Liver (tissue), 9 donors: ENCODE results near the gene CACNB4. TPM values are rescaled to one million over a fixed set of nuclear protein-coding genes. Genes with fewer than 3 reads are reported as not detected.
"Not testable (repeated sequence)": the region's sequence is repeated elsewhere in the genome, so short reads cannot be mapped to it uniquely, and the experiment has no call there.

ENCODE experiments used
- DNase-seq: peaks from one replicate; pipeline ENCODE4 v3.0.0-alpha.2; 2017; ENCODE audit warnings: low spot score
- H3K27ac ChIP-seq, 2 donors: one replicate each; pipeline ENCODE4 v1.7.0; 2013; ENCODE audit warnings: inconsistent platforms in 2 of 2, low read length in 2 of 2, control low read depth in 1 of 2, low read depth in 1 of 2, mild to moderate bottlenecking in 1 of 2
- H3K27me3 ChIP-seq, 4 donors: one replicate each; pipeline versions ENCODE4 v1.6.1 to v1.7.0; 2013; ENCODE audit warnings: low read length in 3 of 4, inconsistent platforms in 1 of 4, mild to moderate bottlenecking in 1 of 4, moderate library complexity in 1 of 4; ENCODE audit not compliant: control insufficient read depth in 4 of 4, insufficient read depth in 4 of 4
- H3K36me3 ChIP-seq, 4 donors: one replicate each; pipeline versions ENCODE4 v1.6.1 to v1.7.0; 2013; ENCODE audit warnings: low read length in 3 of 4, mild to moderate bottlenecking in 3 of 4, low read depth in 1 of 4, moderate library complexity in 1 of 4; ENCODE audit not compliant: control insufficient read depth in 4 of 4, insufficient read depth in 3 of 4
- H3K4me1 ChIP-seq, 4 donors: one replicate each; pipeline versions ENCODE4 v1.6.1 to v1.7.0; 2013; ENCODE audit warnings: low read length in 3 of 4, mild to moderate bottlenecking in 3 of 4, moderate library complexity in 1 of 4; ENCODE audit not compliant: control insufficient read depth in 4 of 4, insufficient read depth in 4 of 4
- H3K4me3 ChIP-seq, 3 donors: one replicate each; pipeline versions ENCODE4 v1.6.1 to v1.7.0; 2013; ENCODE audit warnings: low read length in 3 of 3, control low read depth in 1 of 3, low read depth in 1 of 3, mild to moderate bottlenecking in 1 of 3
- H3K9ac ChIP-seq, 2 donors: one replicate each; pipeline ENCODE4 v1.7.0; 2013; ENCODE audit warnings: low read length in 2 of 2, mild to moderate bottlenecking in 2 of 2, moderate library complexity in 2 of 2, control low read depth in 1 of 2, low read depth in 1 of 2
- H3K9me3 ChIP-seq, 4 donors: one replicate each; pipeline versions ENCODE4 v1.6.1 to v1.7.0; 2013; ENCODE audit warnings: low read length in 3 of 4; ENCODE audit not compliant: control insufficient read depth in 4 of 4
- ATF3 ChIP-seq: IDR thresholded peaks from 2 replicates; pipeline ENCODE4 v1.6.1; 2016; ENCODE audit warnings: antibody characterized with exemption
- CTCF ChIP-seq: fragments of 150-350 bp; IDR thresholded peaks from 2 replicates; pipeline ENCODE4 v1.5.1; 2017; ENCODE audit warnings: improper control_type of control experiment, low read depth, low read length; ENCODE audit not compliant: missing input control
- EGR1 ChIP-seq, 2 donors: IDR thresholded peaks; 2 replicates each; pipeline ENCODE4 v1.6.1; 2016 to 2018; ENCODE audit warnings: antibody characterized with exemption in 2 of 2, low read depth in 2 of 2
- FOXA2 ChIP-seq: IDR thresholded peaks from 2 replicates; pipeline ENCODE4 v1.6.1; 2016; ENCODE audit warnings: antibody characterized with exemption
- HNF4G ChIP-seq: IDR thresholded peaks from 2 replicates; pipeline ENCODE4 v1.6.1; 2016; ENCODE audit warnings: antibody characterized with exemption
- JUND ChIP-seq, 2 donors: IDR thresholded peaks; 2 replicates each; pipeline ENCODE4 v1.6.1; 2016; ENCODE audit warnings: antibody characterized with exemption in 2 of 2
- MAX ChIP-seq: IDR thresholded peaks from 2 replicates; pipeline ENCODE4 v1.6.1; 2016; ENCODE audit warnings: antibody characterized with exemption
- NR2F2 ChIP-seq: IDR thresholded peaks from 2 replicates; pipeline ENCODE4 v1.6.1; 2016; ENCODE audit warnings: antibody characterized with exemption
- RAD21 ChIP-seq, 2 donors: IDR thresholded peaks; 2 replicates each; pipeline ENCODE4 v1.6.1; 2016; ENCODE audit warnings: antibody characterized with exemption in 2 of 2, mild to moderate bottlenecking in 2 of 2
- RXRA ChIP-seq, 2 donors: IDR thresholded peaks; 2 replicates each; pipeline ENCODE4 v1.6.1; 2017 to 2018; ENCODE audit warnings: antibody characterized with exemption in 2 of 2, mild to moderate bottlenecking in 1 of 2
- SP1 ChIP-seq: IDR thresholded peaks from 2 replicates; pipeline ENCODE4 v1.6.1; 2018; ENCODE audit warnings: antibody characterized with exemption, mild to moderate bottlenecking
- TAF1 ChIP-seq: conservative IDR thresholded peaks from 2 replicates; pipeline ENCODE4 v1.6.1; 2016; ENCODE audit warnings: antibody characterized with exemption, mild to moderate bottlenecking
- YY1 ChIP-seq: IDR thresholded peaks from 2 replicates; pipeline ENCODE4 v1.6.1; 2016; ENCODE audit warnings: antibody characterized with exemption, mild to moderate bottlenecking
- ZBTB33 ChIP-seq: IDR thresholded peaks from 2 replicates; pipeline ENCODE4 v1.6.1; 2016; ENCODE audit warnings: antibody characterized with exemption
- WGBS: extraction: QIAGEN DNeasy Blood & Tissue Kit; methylation state at CpG from one replicate; pipeline ENCODE4 v1.1.7; 2013; 5-methylcytosine and 5-hydroxymethylcytosine counted together
- polyA plus RNA-seq, 2 donors: library from polyadenylated mRNA; stranded (reverse) in 1 of 2; unstranded in 1 of 2; fragments of 200-250 nt in 1 of 2; fragments of >200 nt in 1 of 2; fragmentation: Nextera tagmentation in 1 of 2; extraction: Ambion mirVana in 1 of 2; gene quantifications; one replicate each; pipeline versions ENCODE4 v1.2.1 to v1.2.3, GENCODE V29; 2013 to 2015
- total RNA-seq, 2 donors: library from RNA; depleted of rRNA; stranded (reverse); fragments of >200 nt; gene quantifications; one replicate each; pipeline ENCODE4 v1.2.3, GENCODE V29; 2014
- donor health status: healthy.
- donor health status: healthy.
- donor health status: healthy.
- donor health status: healthy.
- donor health status: healthy.

The CACNB4 gene
- total and polyA plus RNA-seq, 4 donors: 0.02 to 0.50 (median 0.21) TPM

- Histone ChIP-seq H3K36me3 (no peaks in the 10 kb centered on the region), H3K9ac (no peak overlapping the region), H3K9me3 (no peaks in the 10 kb centered on the region), H3K4me3 (no peak overlapping the region), H3K4me1 (no peaks in the 10 kb centered on the region), H3K27me3 (peaks cover 0 to 8% (median 0%) of the 10 kb centered on the region in 4 donors), H3K27ac (no peak overlapping the region)
- no peak for DNase-seq
- WGBS: 78% methylated on average over 2 of the region's 2 CpGs
- TF ChIP-seq NR2F2 (no peak), EGR1 (IDR thresholded peaks at IDR 0.05; ENCODE audit: low read depth in 2 of 2) (no peak), TAF1 (no peak), HNF4G (no peak), RXRA (IDR thresholded peaks at IDR 0.05) (no peak), ZBTB33 (no peak), FOXA2 (no peak), SP1 (no peak)
Observed at GRCh38 chr2:152011724-152012123, 87.1 kb downstream of the CACNB4 start.

GRCh38 chr2:152005607-152006006 is 93.2 kb downstream of the CACNB4 start:
- Histone ChIP-seq H3K4me3 (no peak overlapping the region), H3K27me3 (no peaks in the 10 kb centered on the region), H3K27ac (no peak overlapping the region), H3K9ac (no peak overlapping the region), H3K4me1 (peaks cover 0 to 5% (median 0%) of the 10 kb centered on the region in 4 donors), H3K36me3 (no peaks in the 10 kb centered on the region), H3K9me3 (no peaks in the 10 kb centered on the region)
- TF ChIP-seq MAX: no peak
- no peak for TF ChIP-seq JUND (IDR thresholded peaks at IDR 0.05)
- TF ChIP-seq ATF3: no peak
- no peak for TF ChIP-seq RXRA (IDR thresholded peaks at IDR 0.05)
- TF ChIP-seq FOXA2: no peak
- WGBS: 65% methylated on average over 4 of the region's 4 CpGs
- DNase-seq: no peak

GRCh38 chr2:152003283-152003682 is 95.6 kb downstream of the CACNB4 start:
- not testable (repeated sequence) for H3K4me3 ChIP-seq, DNase-seq, H3K27ac ChIP-seq, H3K4me1 ChIP-seq, H3K9me3 ChIP-seq, H3K9ac ChIP-seq, H3K36me3 ChIP-seq, H3K27me3 ChIP-seq
- 89% methylated on average over 5 of the region's 5 CpGs for WGBS

- TF ChIP-seq CTCF (peak; percentile 65), RAD21 (IDR thresholded peaks at IDR 0.05) (peak; percentile 47 to 71), YY1 (no peak)
- H3K9me3 ChIP-seq: no peaks in the 10 kb centered on the region
- no peak overlapping the region for H3K27ac ChIP-seq
- no peak overlapping the region for H3K9ac ChIP-seq
- no peaks in the 10 kb centered on the region for H3K36me3 ChIP-seq
- no peaks in the 10 kb centered on the region for H3K27me3 ChIP-seq
- WGBS: 36% methylated on average over 6 of the region's 6 CpGs
- H3K4me1 ChIP-seq: peaks cover 0 to 4% (median 2%) of the 10 kb centered on the region in 4 donors
- H3K4me3 ChIP-seq: no peak overlapping the region
- peak; percentile 54 for DNase-seq
Observed at GRCh38 chr2:151999053-151999452, 99.8 kb downstream of the CACNB4 start.
